GM20431 (cell line): ENCODE results near the gene CDK4.

Source experiments
- in situ Hi-C: fragments of 300-500 bp; cut with MseI, MboI; formaldehyde crosslinking; loops from one replicate; pipeline ENCODE4 v1.15.0; 2020; ENCODE audit warnings: low sequenced_read_pairs; ENCODE audit not compliant: unreplicated experiment

The CDK4 gene

GRCh38 chr12:57758552-57759359 is 6.6 kb upstream of the CDK4 start:
- in situ Hi-C loops = no loop called here

- in situ Hi-C loops = no loop called here
Measured at GRCh38 chr12:57757771-57758170, 5.7 kb upstream of the CDK4 start.

GRCh38 chr12:57756406-57757341 is 4.6 kb upstream of the CDK4 start:
- in situ Hi-C loops = no loop called here

GRCh38 chr12:57755454-57756372 is 3.6 kb upstream of the CDK4 start:
- in situ Hi-C loops = no loop called here

- in situ Hi-C loops = no loop called here
Measured at GRCh38 chr12:57755194-57755453, 3.0 kb upstream of the CDK4 start.

- in situ Hi-C loops = no loop called here
Measured at GRCh38 chr12:57754411-57755193, 2.5 kb upstream of the CDK4 start, which contains the start of gene MARCHF9. TSS of gene MARCHF9 (plus strand) at chr12:57755103. CDS start at chr12:57755529, 426 bp downstream.

GRCh38 chr12:57753756-57754337 is 1.7 kb upstream of the CDK4 start:
- in situ Hi-C loops = no loop called here

- in situ Hi-C loops = no loop called here
Measured at GRCh38 chr12:57752668-57753000, 524 bp upstream of the CDK4 start.

- in situ Hi-C loops = no loop called here
Measured at GRCh38 chr12:57751432-57751787, 700 bp downstream of the CDK4 start.

- in situ Hi-C loops = no loop called here
Measured at GRCh38 chr12:57750561-57751431, 1.3 kb downstream of the CDK4 start.

GRCh38 chr12:57749061-57749460 is 3.0 kb downstream of the CDK4 start:
- in situ Hi-C loops = no loop called here

- in situ Hi-C loops = no loop called here
Measured at GRCh38 chr12:57746025-57746424, 6.1 kb downstream of the CDK4 start.

GRCh38 chr12:57745485-57745881 is 6.6 kb downstream of the CDK4 start:
- in situ Hi-C loops = no loop called here

GRCh38 chr12:57744777-57745484 is 7.2 kb downstream of the CDK4 start, which contains the start of gene TSPAN31:
TSS of gene TSPAN31 (plus strand) at chr12:57745039. CDS start at chr12:57745155, 116 bp downstream.
- in situ Hi-C loops = no loop called here

- in situ Hi-C loops = no loop called here
Measured at GRCh38 chr12:57744194-57744776, 7.8 kb downstream of the CDK4 start.

GRCh38 chr12:57743769-57744168 is 8.3 kb downstream of the CDK4 start:
- in situ Hi-C loops = no loop called here
